ENCODE data around the gene PBX4.
A peak's percentile ranks its signal among the peaks of the same experiment; 100 is the strongest.

The PBX4 gene

DNA sequence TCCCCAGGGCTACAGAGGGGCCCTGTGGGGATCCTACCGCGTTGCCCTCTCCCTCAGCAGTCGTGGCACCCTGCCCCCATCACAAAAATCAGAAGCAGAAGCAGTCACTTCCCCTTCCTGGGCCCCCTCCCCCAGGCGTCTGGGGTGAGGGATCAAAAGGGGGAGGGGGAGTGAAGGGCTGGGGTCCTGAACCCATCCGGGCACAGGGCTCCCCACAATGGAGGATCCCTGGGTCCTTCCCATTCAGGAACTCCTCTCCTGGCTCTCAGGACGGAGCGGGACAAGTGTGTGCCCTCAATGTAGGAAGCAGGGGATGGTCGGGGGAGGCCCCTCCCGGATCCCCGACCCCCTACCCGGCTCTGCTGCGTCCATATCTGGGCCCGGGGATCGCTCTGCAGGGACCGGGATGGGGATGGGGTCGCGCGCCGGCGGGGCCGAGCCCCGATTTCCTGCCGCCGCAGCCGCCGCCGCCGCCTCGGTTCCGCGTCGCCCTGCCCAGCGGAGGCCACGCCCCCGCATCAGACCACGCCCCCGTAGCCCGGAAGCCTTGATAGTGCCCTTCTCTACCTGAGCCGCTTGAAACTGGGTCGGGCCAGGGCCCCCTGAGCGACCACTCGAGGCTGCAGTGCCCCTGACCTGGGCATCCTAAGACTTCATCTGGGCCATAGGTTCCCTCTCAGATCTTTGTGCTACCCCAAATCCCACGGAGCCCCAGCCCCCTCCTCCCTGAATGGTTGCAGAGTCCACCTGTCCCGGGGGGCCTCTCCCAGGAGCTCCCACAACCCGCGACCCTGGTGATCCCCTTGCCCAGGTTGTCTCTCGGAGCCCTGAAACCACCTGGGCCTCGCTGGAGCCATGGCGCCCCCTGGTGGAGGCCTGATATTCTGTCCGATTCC lies 24.9 kb upstream of the PBX4 start, which contains the start of gene GMIP:
GMIP (minus strand) TSS at position 500 of the 896 bp plus-strand sequence; CDS start at position 372, 128 bp downstream.
- POLR2A ChIA-PET = no interaction called here
- TF ChIP-seq, protein P1, sequence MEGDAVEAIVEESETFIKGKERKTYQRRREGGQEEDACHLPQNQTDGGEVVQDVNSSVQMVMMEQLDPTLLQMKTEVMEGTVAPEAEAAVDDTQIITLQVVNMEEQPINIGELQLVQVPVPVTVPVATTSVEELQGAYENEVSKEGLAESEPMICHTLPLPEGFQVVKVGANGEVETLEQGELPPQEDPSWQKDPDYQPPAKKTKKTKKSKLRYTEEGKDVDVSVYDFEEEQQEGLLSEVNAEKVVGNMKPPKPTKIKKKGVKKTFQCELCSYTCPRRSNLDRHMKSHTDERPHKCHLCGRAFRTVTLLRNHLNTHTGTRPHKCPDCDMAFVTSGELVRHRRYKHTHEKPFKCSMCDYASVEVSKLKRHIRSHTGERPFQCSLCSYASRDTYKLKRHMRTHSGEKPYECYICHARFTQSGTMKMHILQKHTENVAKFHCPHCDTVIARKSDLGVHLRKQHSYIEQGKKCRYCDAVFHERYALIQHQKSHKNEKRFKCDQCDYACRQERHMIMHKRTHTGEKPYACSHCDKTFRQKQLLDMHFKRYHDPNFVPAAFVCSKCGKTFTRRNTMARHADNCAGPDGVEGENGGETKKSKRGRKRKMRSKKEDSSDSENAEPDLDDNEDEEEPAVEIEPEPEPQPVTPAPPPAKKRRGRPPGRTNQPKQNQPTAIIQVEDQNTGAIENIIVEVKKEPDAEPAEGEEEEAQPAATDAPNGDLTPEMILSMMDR (IDR thresholded peaks at IDR 0.05; ENCODE audit: control extremely low read depth, extremely low read depth, low read depth, missing control alignments) = peak; percentile 73
- peak; percentile 95 for DNase-seq (ENCODE audit: extremely low spot score)
- CTCF ChIA-PET = interaction anchor here (0.8 to 4.5 kb wide), 22 partner anchors 9 to 153 kb away, joined by 3 to 52 read pairs (median 5); partner anchors contain the start of genes CILP2 and NDUFA13

DNA sequence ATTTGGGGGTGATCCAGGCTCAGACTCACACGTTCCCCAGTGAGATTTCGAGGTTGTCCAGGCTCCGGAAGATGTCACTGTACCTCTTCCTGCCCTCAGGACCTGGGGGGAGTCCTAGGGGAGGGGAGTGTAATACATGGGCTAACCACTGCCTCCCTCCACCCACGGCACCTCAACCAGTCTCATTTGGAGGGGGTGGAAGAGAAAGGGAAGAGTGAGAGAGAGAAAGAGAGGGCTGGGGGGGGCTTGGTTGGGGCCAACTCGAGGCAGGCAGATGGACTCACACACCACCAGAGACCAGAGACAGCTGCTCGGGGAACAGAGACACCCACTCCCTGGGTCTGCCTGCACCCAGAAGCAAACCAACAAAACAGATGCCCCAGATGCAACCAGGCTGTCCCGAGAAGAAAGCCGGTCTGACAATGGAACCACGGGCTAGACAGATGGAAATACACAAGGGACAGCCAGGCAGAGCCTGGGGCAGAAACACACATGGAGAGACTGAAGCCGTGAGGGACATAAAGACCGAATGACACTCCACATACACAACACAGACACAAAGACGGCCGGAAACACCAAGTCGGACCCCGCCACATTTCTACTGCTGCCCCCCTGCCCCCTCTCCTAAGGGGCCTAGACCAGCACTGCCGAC lies 24.1 kb upstream of the PBX4 start:
- ChIA-PET POLR2A (no interaction called here), CTCF (interaction anchor here (1.7 kb wide), 1 partner anchor 110 kb away, joined by 4 read pairs; no protein-coding TSS in a partner anchor)
- TF ChIP-seq, protein P1 (IDR thresholded peaks at IDR 0.05; ENCODE audit: control extremely low read depth, extremely low read depth, low read depth, missing control alignments) = peak; percentile 2
- peak; percentile 66 for DNase-seq (ENCODE audit: extremely low spot score)

DNA sequence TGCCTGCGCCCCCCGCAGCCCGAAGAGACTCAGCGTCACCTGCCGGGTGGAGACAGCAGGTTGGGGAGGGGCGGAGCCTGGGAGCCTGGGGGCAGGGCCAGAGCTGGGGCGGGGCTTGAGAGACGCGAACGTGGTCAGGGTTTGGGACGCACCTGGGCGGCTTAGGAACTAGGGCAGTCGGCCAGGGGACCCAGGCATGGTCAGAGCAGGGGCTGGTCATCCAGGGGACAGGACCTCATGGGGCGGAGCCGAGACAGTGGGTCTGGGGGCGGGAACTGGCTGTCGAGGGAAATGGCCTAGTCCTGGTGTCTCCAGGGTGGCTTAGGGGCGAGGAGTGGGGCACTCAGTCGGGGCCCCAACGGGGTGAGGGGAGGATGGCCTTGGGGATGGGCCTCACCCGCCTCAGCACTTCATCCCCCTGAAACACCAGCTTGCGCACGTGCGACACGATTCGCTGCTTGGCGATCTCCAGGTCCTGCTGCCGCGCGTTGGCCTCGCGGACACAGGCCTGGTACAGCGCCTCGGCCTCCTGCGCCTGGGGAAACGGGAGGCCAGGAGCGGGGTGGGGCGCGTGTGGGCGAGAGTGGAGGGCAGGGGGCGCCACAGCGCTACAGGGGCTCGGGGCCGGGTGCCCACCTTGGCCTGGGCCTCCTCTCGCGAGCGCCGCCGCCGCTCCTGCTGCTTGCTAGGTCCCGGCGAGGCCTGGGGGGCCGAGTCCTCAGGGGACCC lies 19.2 kb upstream of the PBX4 start:
- POLR2A ChIA-PET = no interaction called here
- DNase-seq (ENCODE audit: extremely low spot score) = no peak
- CTCF ChIA-PET = no interaction called here
- TF ChIP-seq, protein P1 (IDR thresholded peaks at IDR 0.05; ENCODE audit: control extremely low read depth, extremely low read depth, low read depth, missing control alignments) = no peak

DNA sequence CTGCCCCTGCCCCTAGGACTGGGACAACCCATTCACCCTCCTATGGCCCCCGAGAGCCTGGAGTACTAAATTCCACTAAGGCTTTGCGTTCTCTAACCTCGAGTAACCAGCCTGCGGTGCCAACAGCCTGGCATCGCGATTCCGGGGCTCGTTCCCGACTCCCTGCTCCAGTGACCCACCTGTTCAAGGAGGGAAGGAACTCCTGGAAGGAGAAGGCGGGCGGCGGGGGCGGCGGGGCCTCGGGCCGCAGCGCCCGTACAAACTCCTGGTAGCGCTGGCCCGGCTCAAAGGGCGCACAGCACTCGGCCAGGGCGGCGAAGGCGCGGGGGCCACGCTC lies 18.7 kb upstream of the PBX4 start:
- ChIA-PET CTCF (no interaction called here), POLR2A (no interaction called here)
- TF ChIP-seq, protein P1 (IDR thresholded peaks at IDR 0.05; ENCODE audit: control extremely low read depth, extremely low read depth, low read depth, missing control alignments) = no peak
- no peak for DNase-seq (ENCODE audit: extremely low spot score)

DNA sequence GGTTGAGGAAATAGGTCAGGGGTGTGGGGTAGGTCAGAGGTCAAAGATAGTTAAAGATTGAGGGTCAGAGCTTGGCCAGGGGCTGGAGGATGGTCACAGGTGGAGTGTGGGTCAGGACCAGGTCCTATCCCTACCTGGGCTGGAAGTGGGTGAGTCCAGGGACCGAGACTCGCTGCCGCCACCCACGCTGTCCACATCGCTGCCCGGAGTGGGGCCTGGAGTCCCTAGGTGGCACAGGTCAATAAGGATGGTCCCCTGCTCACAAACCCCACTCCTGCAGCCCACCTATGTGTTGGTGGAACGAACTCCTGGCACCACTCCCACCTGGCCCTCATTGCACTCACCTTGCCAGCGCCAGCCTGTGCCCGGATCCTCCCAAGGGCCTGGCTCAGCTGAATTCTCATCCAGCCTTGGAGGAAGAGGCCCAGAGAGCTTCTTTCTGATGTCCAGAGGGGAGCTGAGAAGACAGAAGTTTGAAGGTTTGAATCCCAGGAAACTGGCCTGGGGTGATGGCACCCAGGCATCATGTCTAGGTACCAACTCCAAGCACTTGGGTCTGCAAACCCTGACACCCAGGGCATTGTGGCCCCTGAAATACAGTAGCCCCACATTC lies 18.2 kb upstream of the PBX4 start:
- ChIA-PET POLR2A (no interaction called here), CTCF (no interaction called here)
- TF ChIP-seq, protein P1 (IDR thresholded peaks at IDR 0.05; ENCODE audit: control extremely low read depth, extremely low read depth, low read depth, missing control alignments) = no peak
- DNase-seq (ENCODE audit: extremely low spot score) = no peak

DNA sequence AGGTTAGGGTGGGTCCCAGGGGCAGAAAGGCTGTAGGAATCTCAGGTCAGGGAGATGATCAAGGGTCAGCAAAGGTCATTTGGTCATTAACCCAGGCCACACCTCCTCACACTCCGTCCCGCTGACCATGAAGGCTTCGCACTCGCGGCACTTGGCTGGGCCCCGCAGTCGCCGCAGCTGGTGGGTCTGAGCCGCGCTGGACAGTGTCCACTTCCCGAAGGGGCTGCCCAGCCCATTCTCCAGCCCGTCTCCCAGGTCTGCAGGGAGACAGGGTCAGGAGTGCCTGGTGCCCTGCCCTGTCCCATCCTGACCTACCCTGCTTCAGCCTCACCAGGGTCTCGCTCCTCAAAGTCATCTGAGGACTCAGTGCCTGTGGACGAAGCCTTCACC lies 16.8 kb upstream of the PBX4 start:
- no peak for DNase-seq (ENCODE audit: extremely low spot score)
- POLR2A ChIA-PET = no interaction called here
- TF ChIP-seq, protein P1 (IDR thresholded peaks at IDR 0.05; ENCODE audit: control extremely low read depth, extremely low read depth, low read depth, missing control alignments) = no peak
- CTCF ChIA-PET = interaction anchor here (1.1 to 3.8 kb wide), 2 partner anchors 9 to 81 kb away, joined by 3 to 18 read pairs; partner anchors contain the start of gene GMIP

Data from GM10248 (cell line).